Keratinocyte (primary cell): ENCODE measurements around the gene POLR3F. TPM values are rescaled to one million over a fixed set of nuclear protein-coding genes. Genes with fewer than 3 reads are reported as not detected.

Experiments used
- DNase-seq: peaks from one replicate; pipeline ENCODE4 v3.0.0-alpha.2; 2011; ENCODE audit warnings: low read depth, missing footprints, low spot score
- FAIRE-seq: peaks from 2 replicates; lab custom pipeline; 2011; peaks lifted over from hg19 to GRCh38; lab: Jason Lieb, UNC
- H2AFZ ChIP-seq: 2 replicates; pipeline ENCODE4 v1.6.0; 2012; ENCODE audit warnings: low read length, control low read depth, inconsistent platforms; ENCODE audit not compliant: control insufficient read depth
- H3K27ac ChIP-seq: 2 replicates; pipeline ENCODE4 v1.5.1; 2011; ENCODE audit warnings: low read length; ENCODE audit not compliant: control insufficient read depth, insufficient read depth
- H3K27me3 ChIP-seq: 3 replicates; pipeline ENCODE4 v1.6.0; 2011; ENCODE audit warnings: low read length; ENCODE audit not compliant: control insufficient read depth, insufficient read depth; ENCODE audit errors: extremely low read depth
- H3K36me3 ChIP-seq, 2 experiments: 2 replicates in 1 of 2; 3 replicates in 1 of 2; pipeline ENCODE4 v1.5.1; 2011; ENCODE audit warnings: low read length in 2 of 2, mild to moderate bottlenecking in 1 of 2; ENCODE audit not compliant: control insufficient read depth in 2 of 2, insufficient read depth in 2 of 2; ENCODE audit errors: extremely low read depth in 1 of 2
- H3K4me1 ChIP-seq: 3 replicates; pipeline ENCODE4 v1.5.1; 2011; ENCODE audit warnings: low read length; ENCODE audit not compliant: control insufficient read depth, insufficient read depth; ENCODE audit errors: extremely low read depth
- H3K4me2 ChIP-seq: 3 replicates; pipeline ENCODE4 v1.6.0; 2011; ENCODE audit warnings: low read depth, low read length; ENCODE audit not compliant: control insufficient read depth, insufficient read depth; ENCODE audit errors: extremely low read depth
- H3K4me3 ChIP-seq, 3 experiments: fragments of 200-600 bp in 1 of 3; sonication (generic) in 1 of 3; 2 replicates in 2 of 3; 3 replicates in 1 of 3; pipeline ENCODE4 v1.5.1; 2011 to 2016; ENCODE audit warnings: low read length in 3 of 3, mild to moderate bottlenecking in 3 of 3, control low read depth in 2 of 3, inconsistent platforms in 1 of 3, low read depth in 1 of 3, mixed read lengths in 1 of 3, mixed run types in 1 of 3, moderate library complexity in 1 of 3; ENCODE audit not compliant: control insufficient read depth in 2 of 3, insufficient read depth in 2 of 3; ENCODE audit errors: extremely low read depth in 1 of 3
- H3K79me2 ChIP-seq: 2 replicates; pipeline ENCODE4 v1.6.0; 2012; ENCODE audit warnings: low read length; ENCODE audit not compliant: control insufficient read depth, insufficient read depth
- H3K9ac ChIP-seq: 3 replicates; pipeline ENCODE4 v1.6.0; 2011; ENCODE audit warnings: low read length; ENCODE audit not compliant: control insufficient read depth, insufficient read depth; ENCODE audit errors: extremely low read depth
- H3K9me1 ChIP-seq: 3 replicates; pipeline ENCODE4 v1.6.0; 2011; ENCODE audit warnings: low read length; ENCODE audit not compliant: control insufficient read depth, insufficient read depth; ENCODE audit errors: extremely low read depth
- H3K9me3 ChIP-seq: 2 replicates; pipeline ENCODE4 v1.5.1; 2012; ENCODE audit warnings: low read depth, low read length; ENCODE audit not compliant: control insufficient read depth
- H4K20me1 ChIP-seq: 3 replicates; pipeline ENCODE4 v1.6.0; 2011; ENCODE audit warnings: low read length; ENCODE audit not compliant: control insufficient read depth, insufficient read depth; ENCODE audit errors: extremely low read depth
- CTCF ChIP-seq, 3 experiments: IDR thresholded peaks in 1 of 3; conservative IDR thresholded peaks in 1 of 3; optimal IDR thresholded peaks in 1 of 3; 2 replicates in 2 of 3; 3 replicates in 1 of 3; pipeline versions ENCODE3 to v1.5.1; 2011; ENCODE audit warnings: low read length in 3 of 3, mild to moderate bottlenecking in 3 of 3, moderate library complexity in 2 of 3, control low read depth in 1 of 3, inconsistent platforms in 1 of 3; ENCODE audit not compliant: insufficient read depth in 2 of 3; ENCODE audit errors: extremely low read depth in 1 of 3
- EZH2 ChIP-seq: IDR thresholded peaks from one replicate; pipeline ENCODE4 v1.6.1; 2012; ENCODE audit warnings: inconsistent platforms, mild to moderate bottlenecking, low read length, moderate library complexity
- dilution Hi-C: fragments of 300-500 bp; cut with MboI; formaldehyde crosslinking; loops from one replicate; pipeline ENCODE4 v1.7.0; 2020; ENCODE audit warnings: low sequenced_read_pairs; ENCODE audit not compliant: extremely low pct_ligation_motif_present
- polyA plus RNA-seq, 5 experiments: library from polyadenylated mRNA; depleted of rRNA in 3 of 5; stranded (reverse) in 3 of 5; stranded (forward) in 1 of 5; unstranded in 1 of 5; fragments of >200 nt; gene quantifications; 1 replicate in 1 of 5; 2 replicates in 3 of 5; 3 replicates in 1 of 5; pipeline versions ENCODE4 v1.2.1 to v1.2.3, GENCODE V29; 2011 to 2012; ENCODE audit warnings: missing spikeins in 2 of 5, low read depth in 1 of 5, low replicate concordance in 1 of 5

POLR3F gene
- polyA plus RNA-seq, 1 donor (not counting 4 experiments of a cell fraction or from before 2014, with no cell fraction given), result 12.2 TPM

GRCh38 chr20:18477821-18478220 lies 10.6 kb downstream of the POLR3F start:
- Histone ChIP-seq H3K27me3 (no peaks in the 10 kb centered on the region), H3K4me1 (no peaks in the 10 kb centered on the region), H3K4me3 (no peak overlapping the region), H3K36me3 (peaks cover 9 to 21% of the 10 kb centered on the region in 2 experiments), H3K9me3 (no peaks in the 10 kb centered on the region), H3K4me2 (no peak overlapping the region), H4K20me1 (no peaks in the 10 kb centered on the region), H3K27ac (no peak overlapping the region), H3K9ac (no peak overlapping the region), H2AFZ (no peak overlapping the region), H3K79me2 (no peaks in the 10 kb centered on the region), H3K9me1 (no peaks in the 10 kb centered on the region)
- FAIRE-seq, result no peak
- no peak for DNase-seq
- dilution Hi-C loops, result no loop called here
- TF ChIP-seq EZH2, result no peak
- no peak for TF ChIP-seq CTCF (optimal IDR thresholded peaks at IDR 0.05 in 1 of 3, IDR thresholded peaks at IDR 0.05 in 1 of 3, conservative IDR thresholded peaks at IDR 0.05 in 1 of 3; ENCODE audit: extremely low read depth in 1 of 3, insufficient read depth in 2 of 3, low read length in 3 of 3)

GRCh38 chr20:18481596-18481995 lies 14.4 kb downstream of the POLR3F start:
- no peak overlapping the region for H3K27ac ChIP-seq
- dilution Hi-C loops, result no loop called here
- no peaks in the 10 kb centered on the region for H3K9me3 ChIP-seq
- H3K79me2 ChIP-seq, result no peaks in the 10 kb centered on the region
- TF ChIP-seq CTCF (optimal IDR thresholded peaks at IDR 0.05 in 1 of 3, IDR thresholded peaks at IDR 0.05 in 1 of 3, conservative IDR thresholded peaks at IDR 0.05 in 1 of 3; ENCODE audit: extremely low read depth in 1 of 3, insufficient read depth in 2 of 3, low read length in 3 of 3), result no peak
- no peak for TF ChIP-seq EZH2
- FAIRE-seq (no peak), DNase-seq (no peak)
- H3K4me3 ChIP-seq, result no peak overlapping the region
- no peak overlapping the region for H2AFZ ChIP-seq
- H3K9me1 ChIP-seq, result no peaks in the 10 kb centered on the region
- H4K20me1 ChIP-seq, result no peaks in the 10 kb centered on the region
- no peak overlapping the region for H3K4me2 ChIP-seq
- no peaks in the 10 kb centered on the region for H3K27me3 ChIP-seq
- no peaks in the 10 kb centered on the region for H3K4me1 ChIP-seq
- peaks cover 10 to 16% of the 10 kb centered on the region in 2 experiments for H3K36me3 ChIP-seq
- no peak overlapping the region for H3K9ac ChIP-seq
